Fibroblast of lung (primary cell): ENCODE results near the gene PIK3R2.

Experiments used
- EZH2 ChIP-seq: IDR thresholded peaks from 2 replicates; pipeline ENCODE4 v1.5.1; 2012; ENCODE audit warnings: low read length, control low read depth, mild to moderate bottlenecking; ENCODE audit errors: missing control alignments
- TF ChIP-seq, protein P1 (sequence below), 2 donors: IDR thresholded peaks in 1 of 2; conservative IDR thresholded peaks in 1 of 2; 1 replicate in 1 of 2; 2 replicates in 1 of 2; pipeline ENCODE4 v1.5.1; 2011 to 2012; ENCODE audit warnings: low read length in 2 of 2, control low read depth in 1 of 2, inconsistent platforms in 1 of 2, low read depth in 1 of 2, mild to moderate bottlenecking in 1 of 2

DNA sequence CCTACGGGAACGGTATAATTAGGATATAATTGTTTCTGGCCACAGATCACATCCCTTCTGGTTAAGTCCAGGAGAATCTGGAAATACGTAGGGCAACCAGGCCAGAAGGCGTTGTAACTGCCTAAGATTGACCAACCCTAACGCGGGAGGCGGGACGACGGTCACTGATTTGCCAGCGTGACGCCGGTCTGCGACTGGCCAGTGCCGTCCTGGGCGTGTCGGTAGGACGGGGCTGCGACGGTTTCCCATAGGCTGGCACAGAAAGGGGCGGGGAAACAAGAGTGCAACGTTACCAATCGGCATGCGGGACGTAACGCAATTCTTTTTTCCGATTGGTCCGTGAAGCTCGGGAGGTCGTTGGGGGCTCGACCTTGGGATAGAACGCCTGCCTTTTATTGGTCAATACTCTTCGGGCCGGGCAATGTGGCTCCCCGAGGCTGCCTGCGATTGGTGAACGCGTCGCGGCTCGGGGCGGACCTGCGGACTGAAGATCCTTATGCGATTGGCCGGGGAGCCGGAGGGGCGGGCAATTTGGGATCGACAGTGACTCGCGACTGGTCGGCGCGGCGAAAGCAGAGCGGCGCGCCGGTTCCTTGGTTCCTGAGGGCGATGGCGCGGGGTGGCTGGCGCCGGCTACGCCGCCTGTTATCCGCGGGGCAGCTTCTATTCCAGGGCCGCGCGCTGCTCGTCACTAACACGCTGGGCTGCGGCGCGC, 39.9 kb downstream of the PIK3R2 start, which contains the start of gene MPV17L2:
- TF ChIP-seq, protein P1, sequence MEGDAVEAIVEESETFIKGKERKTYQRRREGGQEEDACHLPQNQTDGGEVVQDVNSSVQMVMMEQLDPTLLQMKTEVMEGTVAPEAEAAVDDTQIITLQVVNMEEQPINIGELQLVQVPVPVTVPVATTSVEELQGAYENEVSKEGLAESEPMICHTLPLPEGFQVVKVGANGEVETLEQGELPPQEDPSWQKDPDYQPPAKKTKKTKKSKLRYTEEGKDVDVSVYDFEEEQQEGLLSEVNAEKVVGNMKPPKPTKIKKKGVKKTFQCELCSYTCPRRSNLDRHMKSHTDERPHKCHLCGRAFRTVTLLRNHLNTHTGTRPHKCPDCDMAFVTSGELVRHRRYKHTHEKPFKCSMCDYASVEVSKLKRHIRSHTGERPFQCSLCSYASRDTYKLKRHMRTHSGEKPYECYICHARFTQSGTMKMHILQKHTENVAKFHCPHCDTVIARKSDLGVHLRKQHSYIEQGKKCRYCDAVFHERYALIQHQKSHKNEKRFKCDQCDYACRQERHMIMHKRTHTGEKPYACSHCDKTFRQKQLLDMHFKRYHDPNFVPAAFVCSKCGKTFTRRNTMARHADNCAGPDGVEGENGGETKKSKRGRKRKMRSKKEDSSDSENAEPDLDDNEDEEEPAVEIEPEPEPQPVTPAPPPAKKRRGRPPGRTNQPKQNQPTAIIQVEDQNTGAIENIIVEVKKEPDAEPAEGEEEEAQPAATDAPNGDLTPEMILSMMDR (conservative IDR thresholded peaks at IDR 0.05 in 1 of 2, IDR thresholded peaks at IDR 0.05 in 1 of 2; ENCODE audit: low read depth in 1 of 2, low read length in 2 of 2): no peak
- TF ChIP-seq EZH2: peak; percentile 93
